NCI-H1436 treated with DMSO at 0.1 percent for 48 hours (cell line): Measurements from ENCODE around the gene NDUFAB1.
"Not testable (repeated sequence)": the region's sequence is repeated elsewhere in the genome, so short reads cannot be mapped to it uniquely, and the experiment has no call there.

Experiments
- DNase-seq: peaks from one replicate; lab custom pipeline; 2025; lab: John Stamatoyannopoulos, UW

NDUFAB1 gene

GRCh38 chr16:23554536-23554935, 41.6 kb downstream of the NDUFAB1 start:
- DNase-seq, result no peak

GRCh38 chr16:23552161-23552560, 44.0 kb downstream of the NDUFAB1 start:
- no peak for DNase-seq

- DNase-seq, result no peak
Measured at GRCh38 chr16:23549938-23550337, 46.2 kb downstream of the NDUFAB1 start.

- DNase-seq, result no peak
Measured at GRCh38 chr16:23544436-23544835, 51.7 kb downstream of the NDUFAB1 start.

- DNase-seq, result not testable (repeated sequence)
Measured at GRCh38 chr16:23540817-23541178, 55.3 kb downstream of the NDUFAB1 start.

GRCh38 chr16:23539984-23540816, 55.9 kb downstream of the NDUFAB1 start:
- no peak for DNase-seq

GRCh38 chr16:23538919-23539278, 57.2 kb downstream of the NDUFAB1 start:
- no peak for DNase-seq

GRCh38 chr16:23537390-23537789, 58.7 kb downstream of the NDUFAB1 start:
- no peak for DNase-seq

GRCh38 chr16:23535901-23536300, 60.2 kb downstream of the NDUFAB1 start:
- DNase-seq, result no peak

GRCh38 chr16:23534868-23535860, 61.0 kb downstream of the NDUFAB1 start:
- DNase-seq, result no peak

GRCh38 chr16:23532448-23532847, 63.7 kb downstream of the NDUFAB1 start:
- no peak for DNase-seq
